ENCODE measurements around the gene CELF4.

Gene CELF4

DNA sequence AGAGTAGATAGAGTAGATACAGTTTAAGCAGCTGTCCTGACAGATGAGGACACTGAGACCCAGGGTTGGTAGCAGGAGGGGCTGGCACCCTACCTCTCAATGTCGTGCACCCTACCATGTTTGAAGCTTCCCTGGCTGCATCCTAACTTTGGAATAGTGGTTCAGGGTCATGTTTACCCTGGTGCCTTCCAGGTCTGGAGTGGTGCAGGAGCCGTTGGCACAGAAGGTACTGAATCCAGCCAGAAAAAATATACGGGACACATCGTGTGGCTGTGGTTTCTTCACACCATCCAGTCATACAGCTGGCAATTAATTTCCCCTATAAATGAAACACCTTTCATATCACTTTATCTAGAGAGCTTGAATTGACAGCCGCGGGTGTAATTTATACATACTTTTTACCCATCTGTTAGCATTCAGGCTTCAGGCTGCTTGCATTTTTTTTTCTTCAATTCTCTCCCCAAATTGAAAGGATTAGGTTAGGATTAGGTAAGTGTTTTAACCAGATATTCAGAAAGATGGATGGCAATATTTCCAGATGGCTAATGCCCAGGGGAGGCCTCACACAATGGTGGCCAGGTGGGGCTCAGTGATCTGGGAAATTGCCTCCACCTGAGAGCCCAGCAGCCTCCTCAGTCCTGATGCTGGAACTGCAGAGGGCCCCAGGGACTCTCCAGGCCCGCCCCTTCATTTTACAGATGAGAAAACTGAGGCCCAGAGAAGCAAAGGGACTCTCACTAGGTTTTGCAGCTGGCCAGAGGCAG is 127.0 kb downstream of the CELF4 start:
- TF ChIP-seq, protein P1, sequence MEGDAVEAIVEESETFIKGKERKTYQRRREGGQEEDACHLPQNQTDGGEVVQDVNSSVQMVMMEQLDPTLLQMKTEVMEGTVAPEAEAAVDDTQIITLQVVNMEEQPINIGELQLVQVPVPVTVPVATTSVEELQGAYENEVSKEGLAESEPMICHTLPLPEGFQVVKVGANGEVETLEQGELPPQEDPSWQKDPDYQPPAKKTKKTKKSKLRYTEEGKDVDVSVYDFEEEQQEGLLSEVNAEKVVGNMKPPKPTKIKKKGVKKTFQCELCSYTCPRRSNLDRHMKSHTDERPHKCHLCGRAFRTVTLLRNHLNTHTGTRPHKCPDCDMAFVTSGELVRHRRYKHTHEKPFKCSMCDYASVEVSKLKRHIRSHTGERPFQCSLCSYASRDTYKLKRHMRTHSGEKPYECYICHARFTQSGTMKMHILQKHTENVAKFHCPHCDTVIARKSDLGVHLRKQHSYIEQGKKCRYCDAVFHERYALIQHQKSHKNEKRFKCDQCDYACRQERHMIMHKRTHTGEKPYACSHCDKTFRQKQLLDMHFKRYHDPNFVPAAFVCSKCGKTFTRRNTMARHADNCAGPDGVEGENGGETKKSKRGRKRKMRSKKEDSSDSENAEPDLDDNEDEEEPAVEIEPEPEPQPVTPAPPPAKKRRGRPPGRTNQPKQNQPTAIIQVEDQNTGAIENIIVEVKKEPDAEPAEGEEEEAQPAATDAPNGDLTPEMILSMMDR (conservative IDR thresholded peaks at IDR 0.05): no peak
- no peak overlapping the region for H3K27ac ChIP-seq

DNA sequence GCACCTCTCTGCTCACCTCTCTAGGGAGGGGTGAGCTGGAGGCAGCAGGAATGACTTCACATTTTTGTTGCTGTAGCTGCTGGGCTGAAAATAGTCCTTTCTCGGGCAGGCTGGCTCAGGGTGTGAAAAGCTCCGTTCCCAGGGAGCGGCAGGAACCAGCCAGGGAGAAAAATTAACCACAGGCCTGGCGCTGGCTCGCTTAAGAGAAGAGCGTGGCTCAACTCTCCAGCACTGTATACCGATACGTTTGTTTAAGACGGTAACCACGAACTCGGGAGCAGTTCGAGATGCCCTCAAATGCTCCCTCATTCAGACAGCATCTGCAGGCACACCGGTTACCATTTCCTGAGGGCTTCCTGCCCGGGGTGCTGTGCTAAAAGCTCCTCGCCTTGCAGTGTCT is 129.6 kb downstream of the CELF4 start:
- TF ChIP-seq, protein P1 (conservative IDR thresholded peaks at IDR 0.05): no peak
- H3K27ac ChIP-seq: no peak overlapping the region

DNA sequence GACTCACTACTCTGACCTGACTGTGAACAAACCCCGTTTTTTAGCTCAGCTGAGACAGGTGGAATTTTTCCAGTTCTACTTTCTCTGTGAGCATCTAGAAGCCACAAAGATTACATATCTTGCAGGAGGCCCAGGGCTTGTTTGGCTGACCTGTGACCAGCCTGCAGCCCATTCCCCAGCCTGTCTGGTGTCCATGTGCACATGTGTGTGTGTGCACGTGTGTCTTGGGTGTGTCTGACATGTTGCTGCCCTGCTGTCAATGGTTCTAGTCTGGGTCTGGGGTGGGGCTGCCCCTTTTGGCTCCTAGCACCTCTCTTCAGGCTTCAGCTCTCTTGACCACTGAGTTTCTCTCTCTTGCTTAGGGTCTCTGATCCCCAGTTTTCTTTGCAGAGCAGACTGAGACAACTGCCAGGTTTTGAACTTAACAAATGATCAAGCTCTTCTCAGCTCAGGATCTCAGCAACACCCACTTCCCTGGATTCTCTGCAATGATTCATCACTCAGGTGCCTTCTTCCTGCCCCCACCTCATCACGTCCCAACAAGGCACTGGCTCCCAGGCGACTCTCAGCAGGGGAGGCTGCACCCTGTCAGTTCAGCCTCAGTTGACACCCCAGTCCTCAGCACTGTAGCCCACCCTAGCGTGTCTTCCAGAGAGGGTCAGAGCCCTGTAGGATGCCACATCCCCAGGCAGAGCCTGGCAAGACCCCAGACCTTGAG is 130.3 kb downstream of the CELF4 start:
- no peak overlapping the region for H3K27ac ChIP-seq
- TF ChIP-seq, protein P1 (conservative IDR thresholded peaks at IDR 0.05): no peak

DNA sequence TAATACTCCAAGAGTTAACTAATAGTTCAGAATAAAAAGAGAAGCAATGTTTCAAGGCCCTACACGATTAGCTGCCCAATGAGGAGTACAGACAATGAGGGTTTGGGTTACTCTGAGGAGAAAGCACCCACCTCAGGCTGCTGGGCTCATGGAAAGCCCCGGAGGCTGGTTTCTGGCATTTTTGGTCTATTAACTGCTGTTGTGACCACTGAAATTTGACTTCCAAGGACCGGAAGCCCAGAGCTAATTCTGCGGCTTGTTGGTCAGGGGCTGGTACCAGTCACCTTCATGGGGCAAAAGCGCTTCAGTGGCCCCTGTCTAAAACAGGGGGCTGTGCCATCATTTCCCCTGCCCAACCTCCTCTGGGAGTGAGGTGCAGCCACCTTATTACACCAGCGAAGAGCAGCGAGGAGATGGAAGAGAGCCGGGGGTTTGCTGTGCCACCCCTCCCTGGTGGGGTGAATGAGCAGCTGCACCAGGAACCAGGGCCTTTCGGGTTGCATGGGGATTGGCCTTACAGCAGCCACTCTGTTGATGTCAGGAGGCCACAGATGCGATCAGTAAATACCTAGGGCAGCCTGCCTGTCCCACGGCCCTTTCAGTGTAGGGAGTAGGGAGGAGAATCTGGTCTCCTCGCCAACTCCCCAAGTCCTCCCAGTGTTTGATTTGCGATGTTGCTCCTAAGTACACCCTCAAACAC is 131.3 kb downstream of the CELF4 start:
- TF ChIP-seq, protein P1 (conservative IDR thresholded peaks at IDR 0.05): no peak

DNA sequence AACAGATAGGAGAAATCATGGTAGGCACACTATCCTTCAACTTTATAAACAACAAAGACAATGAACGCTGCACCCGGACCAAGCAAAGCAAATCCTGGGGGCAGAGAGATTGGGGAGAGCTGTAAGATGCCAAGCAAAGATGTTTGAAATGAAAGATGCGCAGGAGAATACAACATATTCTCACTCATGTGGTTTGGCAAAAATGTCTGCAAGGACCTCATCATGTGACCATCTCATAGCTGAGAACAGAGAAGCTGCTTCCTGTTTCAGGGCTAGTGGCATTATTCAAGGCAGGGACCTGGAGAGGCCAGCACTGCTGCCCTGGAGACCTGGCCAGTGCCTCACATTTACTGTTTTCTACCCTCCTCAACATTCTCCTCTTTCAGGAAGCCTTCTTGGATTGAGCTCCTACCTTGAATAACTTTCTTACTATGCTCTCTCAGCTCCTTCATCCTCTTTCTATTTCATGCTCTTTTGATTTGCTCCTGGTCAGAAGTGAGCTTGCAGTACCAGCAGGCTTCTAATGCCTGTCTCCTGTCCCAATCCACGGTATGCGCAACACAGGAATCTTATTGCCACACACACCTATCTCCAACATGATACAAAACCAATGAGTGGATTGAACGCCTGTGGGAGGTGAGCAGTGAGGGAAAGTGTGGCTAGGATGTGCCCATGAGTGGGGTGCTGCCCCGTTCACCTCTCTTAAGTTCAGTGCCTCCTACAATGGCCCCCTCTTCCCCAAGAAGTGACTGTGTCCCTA is 133.0 kb downstream of the CELF4 start:
- TF ChIP-seq, protein P1 (conservative IDR thresholded peaks at IDR 0.05): no peak
- no peak overlapping the region for H3K27ac ChIP-seq

More for the DNA sequence above, 131.3 kb downstream of the CELF4 start:
- H3K27ac ChIP-seq: no peak overlapping the region

DNA sequence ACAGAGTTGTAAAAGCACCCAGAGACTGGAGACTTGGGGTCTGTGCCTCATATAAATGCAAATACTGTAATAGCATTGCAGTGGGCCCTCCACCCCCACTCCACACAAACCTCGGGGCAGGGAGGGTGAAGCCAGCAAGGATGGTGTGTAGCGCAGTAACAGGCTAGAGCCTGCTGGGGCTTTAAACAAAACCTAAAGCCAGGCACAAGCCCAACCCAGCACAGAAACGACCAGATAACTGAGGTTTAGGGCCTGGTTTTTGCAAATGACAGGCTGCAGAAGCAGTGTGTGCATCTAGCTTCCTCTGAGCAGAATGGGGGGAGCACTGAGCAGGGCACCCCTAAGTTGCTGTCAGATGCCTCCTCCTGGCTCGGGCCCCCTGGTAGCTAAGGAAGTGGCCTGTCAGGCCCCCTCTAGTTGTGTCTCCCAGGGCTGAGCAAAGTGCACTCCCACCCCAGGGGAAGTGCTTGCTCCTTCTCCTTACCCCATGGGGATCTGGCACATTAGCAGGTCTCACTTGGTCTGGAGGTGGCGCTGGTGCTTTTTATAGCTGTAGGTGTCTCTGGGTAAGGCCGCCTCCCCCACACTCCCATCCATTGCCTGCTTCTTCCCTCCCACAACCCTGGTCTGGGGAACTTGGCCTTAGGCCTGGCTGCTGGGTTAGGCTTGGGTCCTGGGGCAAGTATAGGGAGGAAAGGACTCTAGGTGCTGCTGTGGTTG is 135.1 kb downstream of the CELF4 start:
- no peak overlapping the region for H3K27ac ChIP-seq
- TF ChIP-seq, protein P1 (conservative IDR thresholded peaks at IDR 0.05): no peak
